B cell (primary cell): ENCODE data around the gene TFRC. TPM values are rescaled to one million over a fixed set of nuclear protein-coding genes. Genes with fewer than 3 reads are reported as not detected.

Source experiments
- ATAC-seq: fragments of 200-7000 bp; cut with Tn5 transposase; one replicate; pipeline ENCODE4 v1.10.0; 2021; ENCODE audit warnings: low read depth, mild to moderate bottlenecking, moderate number of reproducible peaks, moderate library complexity
- CTCF ChIA-PET: fragments of 350-600 bp; sonication (Branson Sonifier 250); formaldehyde crosslinking; loops from one replicate; lab custom pipeline; 2021; ENCODE audit warnings: antibody characterized with exemption, inconsistent platforms; lab: Charles Lee
- POLR2A ChIA-PET: fragments of 350-600 bp; sonication (Branson Sonifier 250); formaldehyde crosslinking; loops from one replicate; lab custom pipeline; 2021; ENCODE audit warnings: antibody characterized with exemption; lab: Charles Lee
- DNase-seq: peaks from one replicate; pipeline ENCODE4 v3.0.0; 2013
- H2AFZ ChIP-seq: 2 replicates; pipeline ENCODE4 v1.6.1; 2012; ENCODE audit warnings: mild to moderate bottlenecking, low read depth, low read length; ENCODE audit not compliant: insufficient read depth, poor library complexity, severe bottlenecking
- H3K27ac ChIP-seq, 2 donors: 1 replicate in 1 of 2; 2 replicates in 1 of 2; pipeline ENCODE4 v1.5.1; 2012 to 2013; ENCODE audit warnings: low read length in 2 of 2, mild to moderate bottlenecking in 2 of 2, moderate library complexity in 1 of 2
- H3K27me3 ChIP-seq, 4 experiments: fragments of 200-600 bp in 1 of 4; sonication (generic) in 1 of 4; replicated peaks in 1 of 4; 1 replicate in 2 of 4; 2 replicates in 2 of 4; pipeline versions ENCODE4 v1.6.1 to v1.7.0; 2013 to 2016; ENCODE audit warnings: low read length in 3 of 4, mild to moderate bottlenecking in 2 of 4, mixed read lengths in 1 of 4, moderate library complexity in 1 of 4; ENCODE audit not compliant: insufficient read depth in 4 of 4, control insufficient read depth in 3 of 4; ENCODE audit errors: control extremely low read depth in 1 of 4
- H3K36me3 ChIP-seq, 2 experiments: replicated peaks in 1 of 2; 1 replicate in 1 of 2; 2 replicates in 1 of 2; pipeline versions ENCODE4 v1.6.1 to v1.7.1; 2013; ENCODE audit warnings: low read length in 1 of 2; ENCODE audit not compliant: insufficient read depth in 2 of 2, control insufficient read depth in 1 of 2; ENCODE audit errors: control extremely low read depth in 1 of 2, extremely low read depth in 1 of 2
- H3K4me1 ChIP-seq, 2 donors: fragments of 200-600 bp in 1 of 2; sonication (generic) in 1 of 2; 1 replicate in 1 of 2; 2 replicates in 1 of 2; pipeline versions ENCODE4 v1.5.1 to v1.6.1; 2013 to 2017; ENCODE audit warnings: low read length in 2 of 2; ENCODE audit not compliant: control insufficient read depth in 2 of 2, insufficient read depth in 2 of 2
- H3K4me2 ChIP-seq: replicated peaks from 2 replicates; pipeline ENCODE3; 2012; ENCODE audit warnings: mild to moderate bottlenecking, low read depth, low read length; ENCODE audit not compliant: poor library complexity, severe bottlenecking
- H3K4me3 ChIP-seq, 5 experiments: fragments of 200-600 bp in 1 of 5; sonication (generic) in 1 of 5; 1 replicate in 3 of 5; 2 replicates in 2 of 5; pipeline versions ENCODE4 v1.5.1 to v1.7.0; 2011 to 2016; ENCODE audit warnings: low read length in 4 of 5, mild to moderate bottlenecking in 4 of 5, low read depth in 2 of 5, control low read depth in 1 of 5, moderate library complexity in 1 of 5; ENCODE audit not compliant: insufficient read depth in 1 of 5; ENCODE audit errors: control extremely low read depth in 1 of 5, extremely low read depth in 1 of 5
- H3K79me2 ChIP-seq: fragments of 200-600 bp; sonication (generic); one replicate; pipeline ENCODE4 v1.6.0; 2016; ENCODE audit warnings: low read length; ENCODE audit not compliant: control insufficient read depth, insufficient read depth
- H3K9ac ChIP-seq: fragments of 200-600 bp; sonication (generic); 2 replicates; pipeline ENCODE4 v1.6.1; 2017; ENCODE audit warnings: mild to moderate bottlenecking, low read length, moderate library complexity
- H3K9me3 ChIP-seq, 3 donors: one replicate each; pipeline versions ENCODE4 v1.6.1 to v1.7.1; 2013; ENCODE audit warnings: low read length in 2 of 3; ENCODE audit not compliant: control insufficient read depth in 2 of 3, insufficient read depth in 1 of 3; ENCODE audit errors: control extremely low read depth in 1 of 3
- H4K20me1 ChIP-seq: 2 replicates; pipeline ENCODE4 v1.6.0; 2012; ENCODE audit warnings: mild to moderate bottlenecking, low read length; ENCODE audit not compliant: insufficient read depth, control insufficient read depth, poor library complexity, severe bottlenecking
- H3K27ac Mint-ChIP-seq: one replicate; pipeline ENCODE4 v1.8.0; 2021; ENCODE audit warnings: mixed read lengths
- H3K27me3 Mint-ChIP-seq: one replicate; pipeline ENCODE4 v1.8.0; 2021; ENCODE audit warnings: mixed read lengths
- H3K4me1 Mint-ChIP-seq: one replicate; pipeline ENCODE4 v1.8.0; 2021; ENCODE audit warnings: mixed read lengths
- H3K4me3 Mint-ChIP-seq: one replicate; pipeline ENCODE4 v1.8.0; 2021; ENCODE audit warnings: mixed read lengths
- H3K9me3 Mint-ChIP-seq: one replicate; pipeline ENCODE4 v1.8.0; 2022; ENCODE audit warnings: mixed read lengths; ENCODE audit not compliant: insufficient read depth
- EZH2 ChIP-seq: IDR thresholded peaks from 2 replicates; pipeline ENCODE4 v1.6.1; 2012; ENCODE audit warnings: borderline replicate concordance, low read depth, mild to moderate bottlenecking, moderate library complexity, low read length; ENCODE audit not compliant: insufficient read depth, poor library complexity, severe bottlenecking
- WGBS: methylation state at CpG from one replicate; pipeline ENCODE4 v1.1.5; 2013; ENCODE audit warnings: missing lambda C conversion rate; ENCODE audit not compliant: insufficient coverage; 5-methylcytosine and 5-hydroxymethylcytosine counted together
- intact Hi-C: fragments of 100-400 bp; cut with micrococcal nuclease; formaldehyde crosslinking; loops from one replicate; pipeline ENCODE4 v1.10.0; 2022
- polyA plus RNA-seq: library from polyadenylated mRNA; depleted of rRNA; stranded (reverse); fragments of >200 nt; gene quantifications from 2 replicates; pipeline ENCODE4 v1.2.3, GENCODE V29; 2012
- total RNA-seq, 2 donors: library from RNA; stranded (reverse); fragments of 120-200 nt in 1 of 2; gene quantifications; 1 replicate in 1 of 2; 2 replicates in 1 of 2; pipeline versions ENCODE4 v1.2.3 to v1.2.4, GENCODE V29; 2013 to 2022
- TF ChIP-seq, protein P1 (sequence below): fragments of 200-600 bp; IDR thresholded peaks from one replicate; pipeline ENCODE4 v1.8.0; 2022; ENCODE audit warnings: antibody characterized with exemption, mild to moderate bottlenecking

TFRC gene
- total and polyA plus RNA-seq, 2 donors (not counting 1 experiment from before 2014, with no cell fraction given), result 41.7 to 104 TPM

GRCh38 chr3:196047391-196048030 is 34.4 kb downstream of the TFRC start:
- H3K9me3 Mint-ChIP-seq, result no peaks in the 10 kb centered on the region
- H3K27ac Mint-ChIP-seq, result no peak overlapping the region
- Histone ChIP-seq H3K36me3 (peaks cover 6 to 40% of the 10 kb centered on the region in 2 experiments), H3K4me2 (no peak overlapping the region), H3K27me3 (no peaks in the 10 kb centered on the region), H3K9ac (no peak overlapping the region), H3K4me3 (no peak overlapping the region), H3K79me2 (no peaks in the 10 kb centered on the region), H2AFZ (no peak overlapping the region), H3K4me1 (no peaks in the 10 kb centered on the region), H4K20me1 (no peaks in the 10 kb centered on the region), H3K27ac (no peak overlapping the region), H3K9me3 (no peaks in the 10 kb centered on the region)
- no peak for ATAC-seq
- H3K4me3 Mint-ChIP-seq, result no peak overlapping the region
- ChIA-PET POLR2A (no interaction called here), CTCF (no interaction called here)
- DNase-seq, result no peak
- no peaks in the 10 kb centered on the region for H3K4me1 Mint-ChIP-seq
- H3K27me3 Mint-ChIP-seq, result no peaks in the 10 kb centered on the region
- WGBS, result 92% methylated on average over 4 of the region's 11 CpGs
- no peak for TF ChIP-seq EZH2
- intact Hi-C loops, result no loop called here

GRCh38 chr3:196044513-196044912 is 37.4 kb downstream of the TFRC start:
- 97% methylated on average over 26 of the region's 27 CpGs for WGBS
- peaks cover 3% of the 10 kb centered on the region for H3K9me3 Mint-ChIP-seq
- ATAC-seq (no peak), DNase-seq (no peak)
- Histone ChIP-seq H2AFZ (no peak overlapping the region), H3K4me1 (no peaks in the 10 kb centered on the region), H3K79me2 (no peaks in the 10 kb centered on the region), H3K9ac (no peak overlapping the region), H3K27ac (no peak overlapping the region), H3K4me2 (no peak overlapping the region), H3K36me3 (peaks cover 0 to 11% of the 10 kb centered on the region in 2 experiments), H4K20me1 (no peaks in the 10 kb centered on the region), H3K27me3 (no peaks in the 10 kb centered on the region), H3K4me3 (no peak overlapping the region), H3K9me3 (peaks cover 2 to 6% (median 6%) of the 10 kb centered on the region in 3 donors)
- intact Hi-C loops, result no loop called here
- no peaks in the 10 kb centered on the region for H3K27me3 Mint-ChIP-seq
- H3K4me1 Mint-ChIP-seq, result no peaks in the 10 kb centered on the region
- ChIA-PET CTCF (no interaction called here), POLR2A (no interaction called here)
- no peak overlapping the region for H3K4me3 Mint-ChIP-seq
- TF ChIP-seq, protein P1, sequence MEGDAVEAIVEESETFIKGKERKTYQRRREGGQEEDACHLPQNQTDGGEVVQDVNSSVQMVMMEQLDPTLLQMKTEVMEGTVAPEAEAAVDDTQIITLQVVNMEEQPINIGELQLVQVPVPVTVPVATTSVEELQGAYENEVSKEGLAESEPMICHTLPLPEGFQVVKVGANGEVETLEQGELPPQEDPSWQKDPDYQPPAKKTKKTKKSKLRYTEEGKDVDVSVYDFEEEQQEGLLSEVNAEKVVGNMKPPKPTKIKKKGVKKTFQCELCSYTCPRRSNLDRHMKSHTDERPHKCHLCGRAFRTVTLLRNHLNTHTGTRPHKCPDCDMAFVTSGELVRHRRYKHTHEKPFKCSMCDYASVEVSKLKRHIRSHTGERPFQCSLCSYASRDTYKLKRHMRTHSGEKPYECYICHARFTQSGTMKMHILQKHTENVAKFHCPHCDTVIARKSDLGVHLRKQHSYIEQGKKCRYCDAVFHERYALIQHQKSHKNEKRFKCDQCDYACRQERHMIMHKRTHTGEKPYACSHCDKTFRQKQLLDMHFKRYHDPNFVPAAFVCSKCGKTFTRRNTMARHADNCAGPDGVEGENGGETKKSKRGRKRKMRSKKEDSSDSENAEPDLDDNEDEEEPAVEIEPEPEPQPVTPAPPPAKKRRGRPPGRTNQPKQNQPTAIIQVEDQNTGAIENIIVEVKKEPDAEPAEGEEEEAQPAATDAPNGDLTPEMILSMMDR, result no peak
- TF ChIP-seq EZH2, result no peak
- H3K27ac Mint-ChIP-seq, result no peak overlapping the region
